GM23248 (cell line): ENCODE data around the gene DLG1. TPM values are rescaled to one million over a fixed set of nuclear protein-coding genes. Genes with fewer than 3 reads are reported as not detected.

Experiments used
- DNase-seq: peaks from one replicate; pipeline ENCODE4 v3.0.0-alpha.2; 2015
- H2AFZ ChIP-seq: fragments of 200-600 bp; sonication (generic); 2 replicates; pipeline ENCODE4 v1.6.1; 2016; ENCODE audit warnings: antibody characterized with exemption
- H3F3A ChIP-seq: fragments of 200-600 bp; sonication (generic); 2 replicates; pipeline ENCODE4 v1.6.1; 2016; ENCODE audit warnings: mild to moderate bottlenecking, antibody characterized with exemption, mixed run types; ENCODE audit not compliant: insufficient read depth
- H3K27ac ChIP-seq: fragments of 200-600 bp; sonication (generic); 2 replicates; pipeline ENCODE4 v1.5.1; 2016; ENCODE audit warnings: mild to moderate bottlenecking
- H3K27me3 ChIP-seq: fragments of 200-600 bp; sonication (generic); replicated peaks from 2 replicates; pipeline ENCODE4 v1.6.1; 2016; ENCODE audit warnings: mild to moderate bottlenecking; ENCODE audit not compliant: insufficient read depth
- H3K36me3 ChIP-seq: fragments of 200-600 bp; sonication (generic); 2 replicates; pipeline ENCODE4 v1.6.1; 2016; ENCODE audit warnings: low read depth, mild to moderate bottlenecking
- H3K4me1 ChIP-seq: fragments of 200-600 bp; sonication (generic); 2 replicates; pipeline ENCODE4 v1.6.1; 2016; ENCODE audit warnings: mild to moderate bottlenecking; ENCODE audit not compliant: insufficient read depth
- H3K4me2 ChIP-seq: fragments of 200-600 bp; sonication (generic); one replicate; pipeline ENCODE4 v1.6.1; 2016; ENCODE audit warnings: mild to moderate bottlenecking; ENCODE audit not compliant: unreplicated experiment
- H3K4me3 ChIP-seq: fragments of 200-600 bp; sonication (generic); 2 replicates; pipeline ENCODE4 v1.5.1; 2016; ENCODE audit warnings: mild to moderate bottlenecking
- H3K79me2 ChIP-seq: fragments of 200-600 bp; sonication (generic); 2 replicates; pipeline ENCODE4 v1.6.1; 2016; ENCODE audit warnings: mild to moderate bottlenecking; ENCODE audit not compliant: insufficient read depth
- H3K9ac ChIP-seq: fragments of 200-600 bp; sonication (generic); 2 replicates; pipeline ENCODE4 v1.6.1; 2016; ENCODE audit warnings: mild to moderate bottlenecking
- H3K9me2 ChIP-seq: fragments of 200-600 bp; sonication (generic); 2 replicates; pipeline ENCODE4 v1.6.1; 2016; ENCODE audit warnings: mixed run types, mild to moderate bottlenecking, moderate library complexity; ENCODE audit not compliant: insufficient read depth
- H3K9me3 ChIP-seq: fragments of 200-600 bp; sonication (generic); one replicate; pipeline ENCODE4 v1.6.1; 2017; ENCODE audit warnings: low read depth
- H4K20me1 ChIP-seq: fragments of 200-600 bp; sonication (generic); 2 replicates; pipeline ENCODE4 v1.6.0; 2016; ENCODE audit not compliant: insufficient read depth
- EZH2 ChIP-seq: fragments of 200-600 bp; sonication (generic); IDR thresholded peaks from 2 replicates; pipeline ENCODE4 v1.6.1; 2018; ENCODE audit warnings: antibody characterized with exemption, mild to moderate bottlenecking; ENCODE audit not compliant: insufficient read depth, poor library complexity, severe bottlenecking
- EZH2phosphoT487 ChIP-seq: fragments of 200-600 bp; sonication (generic); IDR thresholded peaks from 2 replicates; pipeline ENCODE4 v1.6.1; 2018; ENCODE audit warnings: antibody characterized with exemption, moderate library complexity, mild to moderate bottlenecking, low read depth; ENCODE audit not compliant: insufficient read depth
- WGBS, 2 experiments: methylation state at CpG; one replicate each; pipeline ENCODE4 v1.1.6; 2015 to 2017; ENCODE audit warnings: low lambda C conversion rate in 2 of 2, low coverage in 1 of 2; ENCODE audit errors: missing lambda C conversion rate in 2 of 2; 5-methylcytosine and 5-hydroxymethylcytosine counted together
- in situ Hi-C: fragments of 300-500 bp; cut with MboI; formaldehyde crosslinking; loops from 2 replicates; pipeline ENCODE4 v1.15.0; 2020
- polyA plus RNA-seq: library from polyadenylated mRNA; unstranded; fragments of >200 nt; fragmentation: Nextera tagmentation; extraction: Ambion mirVana; gene quantifications from 2 replicates; pipeline ENCODE4 v1.2.1, GENCODE V29; 2016
- total RNA-seq: library from RNA; depleted of rRNA; stranded (reverse); fragments of >200 nt; shearing (Covaris generic); gene quantifications from 2 replicates; pipeline ENCODE4 v1.2.3, GENCODE V29; 2014

Gene DLG1
- total and polyA plus RNA-seq, 2 experiments from 2014 or later = 23.2 to 45.9 TPM

GRCh38 chr3:197188963-197189362 lies 109.4 kb downstream of the DLG1 start:
- TF ChIP-seq EZH2 (no peak), EZH2phosphoT487 (no peak)
- Histone ChIP-seq H2AFZ (no peak overlapping the region), H4K20me1 (peaks cover 9% of the 10 kb centered on the region; the same call in 1 of the 2 replicates), H3K9me2 (no peaks in the 10 kb centered on the region), H3K4me1 (peaks cover 6% of the 10 kb centered on the region; the same call in 1 of the 2 replicates), H3K4me2 (no peak overlapping the region), H3K27ac (no peak overlapping the region), H3K9me3 (no peaks in the 10 kb centered on the region), H3F3A (no peaks in the 10 kb centered on the region), H3K9ac (no peak overlapping the region; the same call in 1 of the 2 replicates), H3K4me3 (no peak overlapping the region), H3K27me3 (no peaks in the 10 kb centered on the region), H3K79me2 (peaks cover 94% of the 10 kb centered on the region), H3K36me3 (no peaks in the 10 kb centered on the region; the same call in 1 of the 2 replicates)
- no peak for DNase-seq
- in situ Hi-C loops = loop anchor here (25.0 kb wide), 1 partner anchor 202 kb away; no protein-coding TSS in a partner anchor
- 79 to 81% methylated on average over 3 of the region's 3 CpGs for WGBS, 2 experiments

- Histone ChIP-seq H3K4me2 (no peak overlapping the region), H4K20me1 (peaks cover 9% of the 10 kb centered on the region; the same call in 1 of the 2 replicates), H3K36me3 (no peaks in the 10 kb centered on the region), H3K79me2 (peaks cover 90% of the 10 kb centered on the region), H3K9me2 (no peaks in the 10 kb centered on the region), H3K27ac (no peak overlapping the region), H3K9me3 (no peaks in the 10 kb centered on the region), H2AFZ (no peak overlapping the region), H3K9ac (no peak overlapping the region), H3K4me1 (peaks cover 6% of the 10 kb centered on the region; the same call in 1 of the 2 replicates), H3K27me3 (no peaks in the 10 kb centered on the region), H3F3A (no peaks in the 10 kb centered on the region), H3K4me3 (no peak overlapping the region)
- peak; percentile 73 for DNase-seq
- in situ Hi-C loops = loop anchor here (25.0 kb wide), 1 partner anchor 200 kb away; no protein-coding TSS in a partner anchor
- no peak for TF ChIP-seq EZH2phosphoT487
- WGBS, 2 experiments = 41 to 47% methylated on average over 1 of the region's 1 CpG
These were observed 111.4 kb downstream of the DLG1 start for GRCh38 chr3:197186887-197187588.

- Histone ChIP-seq H3K27ac (no peak overlapping the region), H3K9me2 (no peaks in the 10 kb centered on the region), H3K9me3 (no peaks in the 10 kb centered on the region), H3K4me2 (no peak overlapping the region), H3K36me3 (no peaks in the 10 kb centered on the region), H2AFZ (no peak overlapping the region), H4K20me1 (peaks cover 9% of the 10 kb centered on the region; the same call in 1 of the 2 replicates), H3K4me3 (no peak overlapping the region), H3K79me2 (peaks cover 71% of the 10 kb centered on the region), H3F3A (no peaks in the 10 kb centered on the region), H3K4me1 (no peaks in the 10 kb centered on the region), H3K27me3 (no peaks in the 10 kb centered on the region), H3K9ac (no peak overlapping the region)
- TF ChIP-seq EZH2phosphoT487 (no peak), EZH2 (no peak)
- WGBS, 2 experiments = 85 to 89% methylated on average over 9 of the region's 9 CpGs
- no peak for DNase-seq
- in situ Hi-C loops = loop anchor here (25.0 kb wide), 1 partner anchor 196 kb away; no protein-coding TSS in a partner anchor
These were observed 114.8 kb downstream of the DLG1 start for GRCh38 chr3:197183582-197183981.

- WGBS, 2 experiments = 71 to 74% methylated on average over 6 of the region's 6 CpGs
- H3K9me3 ChIP-seq = no peaks in the 10 kb centered on the region
- no peak overlapping the region for H3K4me3 ChIP-seq
- peak; percentile 30 for DNase-seq
- no peak overlapping the region for H2AFZ ChIP-seq
- H3F3A ChIP-seq = no peaks in the 10 kb centered on the region
- H3K27me3 ChIP-seq = no peaks in the 10 kb centered on the region
- H3K27ac ChIP-seq = no peak overlapping the region
- H3K36me3 ChIP-seq = no peaks in the 10 kb centered on the region
- no peak overlapping the region for H3K9ac ChIP-seq
- peaks cover 71% of the 10 kb centered on the region for H3K79me2 ChIP-seq
- in situ Hi-C loops = loop anchor here (25.0 kb wide), 1 partner anchor 194 kb away; no protein-coding TSS in a partner anchor
- no peaks in the 10 kb centered on the region for H3K4me1 ChIP-seq
- no peak overlapping the region for H3K4me2 ChIP-seq
- TF ChIP-seq EZH2 (no peak), EZH2phosphoT487 (no peak)
- H3K9me2 ChIP-seq = no peaks in the 10 kb centered on the region
- H4K20me1 ChIP-seq = peaks cover 2% of the 10 kb centered on the region; the same call in 1 of the 2 replicates
These were observed 116.7 kb downstream of the DLG1 start for GRCh38 chr3:197181741-197182140.
